ENCODE measurements around the gene PAAF1.
"Not testable (repeated sequence)": the region's sequence is repeated elsewhere in the genome, so short reads cannot be mapped to it uniquely, and the experiment has no call there.

Gene PAAF1

DNA sequence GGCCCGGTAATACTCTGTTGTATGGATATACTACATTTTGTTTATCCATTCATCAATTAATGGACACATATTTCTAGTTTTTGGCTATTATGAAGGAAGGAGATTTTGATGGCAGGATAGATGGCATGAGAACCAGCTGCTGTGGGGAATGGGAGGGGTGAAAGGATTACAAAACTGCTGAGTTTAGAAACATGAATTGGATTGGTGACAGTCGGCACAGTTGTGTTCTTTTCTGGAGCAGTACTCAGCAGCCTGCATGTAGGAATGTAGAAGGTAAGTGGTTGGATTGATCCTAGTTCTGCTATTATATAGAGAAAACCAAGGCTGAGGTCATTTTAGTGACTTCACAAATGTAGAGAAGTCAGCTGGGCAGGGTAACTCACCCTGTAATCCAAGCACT is 7.1 kb downstream of the PAAF1 start:
- DNase-seq = no peak

DNA sequence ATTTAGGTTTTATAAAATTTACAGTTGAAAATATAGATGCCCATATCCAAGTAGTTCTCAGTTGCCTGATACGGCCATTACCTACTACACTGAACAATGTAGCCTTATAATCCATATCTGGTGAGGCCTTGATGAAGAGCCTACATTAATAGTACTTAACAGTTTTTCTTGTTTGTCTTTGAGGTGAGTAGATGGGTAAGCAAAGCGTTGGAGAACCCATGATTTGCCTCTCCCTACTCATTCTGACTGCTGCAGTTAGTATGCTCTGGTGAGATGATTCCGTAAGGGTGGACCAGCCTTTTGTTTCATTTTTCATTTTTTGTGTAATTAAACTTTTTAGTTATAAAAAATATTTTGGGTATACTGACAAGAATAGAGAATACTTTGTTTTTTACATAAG is 11.4 kb downstream of the PAAF1 start:
- no peak for DNase-seq

DNA sequence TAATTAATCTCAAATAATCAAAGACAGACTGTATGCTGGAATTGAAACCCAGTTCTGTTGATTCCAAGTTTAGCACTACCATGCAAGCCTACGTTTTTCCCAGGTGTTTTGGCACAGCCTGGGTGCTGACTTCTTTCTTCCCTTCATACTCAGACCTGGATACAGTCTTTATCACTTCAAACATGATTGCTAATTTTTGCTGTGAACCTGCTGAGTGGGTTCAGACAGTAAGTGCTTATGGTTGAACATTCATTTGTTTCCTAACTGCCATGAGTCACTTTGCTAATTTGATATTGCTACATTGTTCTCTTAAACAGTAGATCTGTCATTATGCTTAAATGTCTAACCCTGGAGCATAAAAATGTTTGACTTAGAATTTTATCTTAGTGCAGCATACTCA is 12.2 kb downstream of the PAAF1 start:
- no peak for DNase-seq

DNA sequence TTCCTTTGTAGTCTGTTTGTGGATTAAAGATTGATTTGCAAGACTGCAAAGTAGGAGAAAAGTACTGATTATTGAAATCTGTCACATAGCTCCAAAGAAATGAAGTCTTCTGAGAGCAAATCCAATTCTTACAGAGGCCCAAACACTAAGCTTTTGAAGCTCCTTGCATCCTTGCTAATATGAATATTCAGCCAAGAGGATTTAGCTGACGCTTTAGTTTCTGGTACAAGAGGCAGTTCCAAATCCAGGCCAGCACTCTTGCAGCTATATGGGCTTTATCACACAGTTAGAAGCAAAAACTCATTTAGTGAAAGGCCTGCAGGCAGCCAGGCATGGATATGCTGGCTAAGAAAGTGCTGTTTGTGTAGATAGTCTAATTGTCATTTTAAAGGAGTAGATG is 12.7 kb downstream of the PAAF1 start:
- DNase-seq = no peak

DNA sequence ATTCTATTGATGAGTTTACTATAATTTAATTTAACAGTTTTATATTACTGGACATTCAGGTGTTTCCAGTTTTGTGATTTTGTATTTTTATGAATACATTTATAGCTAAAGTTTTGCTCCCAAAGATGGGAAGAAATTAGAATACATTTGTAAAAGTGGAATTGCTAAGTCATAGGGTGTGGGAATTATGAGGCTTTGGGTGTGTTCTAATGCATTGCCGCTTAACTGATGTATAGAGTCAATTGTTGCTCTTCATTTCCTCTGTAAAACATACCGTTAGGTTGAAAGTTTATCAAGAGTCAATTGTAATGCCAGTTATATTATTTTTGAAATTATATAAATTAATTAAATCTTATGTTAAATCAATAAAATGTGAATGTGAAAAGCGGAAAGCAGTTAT is 16.2 kb downstream of the PAAF1 start:
- DNase-seq = no peak

DNA sequence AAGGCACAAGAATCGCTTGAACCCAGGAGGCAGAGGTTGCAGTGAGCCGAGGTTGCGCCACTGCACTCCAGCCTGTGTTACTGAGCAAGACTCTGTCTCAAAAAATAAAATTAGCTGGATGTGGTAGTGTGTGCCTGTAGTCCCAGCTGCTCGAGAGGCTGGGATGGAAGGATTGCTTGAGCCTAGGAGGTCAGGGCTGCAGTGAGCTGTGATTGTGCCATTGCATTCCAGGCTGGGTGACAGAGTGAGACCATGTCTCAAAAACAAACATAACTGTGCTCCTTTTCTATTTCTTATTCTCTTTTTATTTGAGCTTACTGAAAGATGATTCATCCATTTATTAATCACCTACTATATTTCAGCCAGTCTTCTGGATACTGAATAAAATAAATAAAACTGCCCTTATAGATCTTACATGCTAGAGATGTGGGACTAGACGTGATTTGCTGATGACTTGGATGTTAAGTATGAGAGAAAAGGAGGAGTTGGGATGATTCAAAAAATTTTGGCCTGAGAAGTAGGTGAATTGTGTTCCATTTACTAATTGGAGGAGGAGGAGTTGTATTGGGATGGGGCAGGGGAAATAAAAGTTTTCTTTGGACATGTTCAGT is 18.0 kb downstream of the PAAF1 start:
- DNase-seq = no peak

DNA sequence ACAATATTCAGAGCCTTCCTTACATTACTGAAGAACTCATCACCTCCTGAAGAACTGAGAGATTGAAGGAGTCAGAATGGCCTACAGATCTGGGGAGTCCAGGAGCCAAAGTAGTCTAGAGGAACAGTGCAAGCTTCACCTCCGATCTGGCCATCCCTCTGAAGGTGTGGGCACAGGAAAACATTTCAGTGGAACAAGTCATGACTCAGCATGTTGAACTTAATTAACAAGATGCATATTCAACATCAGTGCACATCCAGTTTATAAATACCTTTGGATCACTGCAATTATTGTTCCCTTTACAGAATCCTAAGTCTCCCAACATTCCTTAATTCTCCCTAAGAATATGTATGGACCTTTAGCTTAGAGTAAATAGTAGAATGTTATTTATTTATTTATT is 25.5 kb downstream of the PAAF1 start:
- no peak for DNase-seq

DNA sequence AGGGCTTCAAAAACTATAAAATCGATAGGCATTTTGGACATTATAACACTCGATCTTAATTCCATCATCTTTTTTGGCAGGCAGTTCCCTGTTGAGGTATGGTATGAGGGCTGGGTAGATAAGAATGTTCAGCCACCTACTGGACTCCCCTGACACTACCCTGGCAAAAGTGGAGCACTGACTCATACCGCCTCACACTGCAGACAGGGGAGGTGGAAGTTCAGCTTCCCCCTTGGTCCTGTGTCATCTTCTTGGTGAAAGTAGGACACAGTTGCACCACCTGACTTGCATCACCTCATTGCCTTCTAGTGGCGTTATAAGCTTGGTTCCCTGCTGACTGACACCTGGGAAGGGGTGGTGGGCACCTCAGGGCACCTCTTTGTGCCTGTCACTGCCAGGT is 30.4 kb downstream of the PAAF1 start:
- DNase-seq = no peak

DNA sequence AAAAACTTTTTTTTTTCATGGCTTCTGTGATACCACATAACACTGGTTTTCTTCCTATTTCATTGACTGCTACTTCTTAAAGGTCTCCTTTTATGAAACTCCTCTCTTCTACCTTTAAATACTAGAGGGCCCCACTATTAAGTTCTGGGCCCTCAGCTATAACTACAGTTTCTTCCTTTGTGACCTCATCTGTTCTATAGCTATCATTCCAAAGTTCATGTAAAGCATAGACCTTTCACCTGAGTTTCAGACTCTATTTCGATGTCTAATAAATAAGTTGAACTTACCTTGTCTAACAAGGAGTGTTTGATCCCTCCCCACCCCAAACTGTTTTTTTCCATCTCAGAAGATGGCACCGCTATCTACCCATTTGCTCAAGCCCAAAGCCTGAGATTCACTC is 35.2 kb downstream of the PAAF1 start:
- DNase-seq = no peak

DNA sequence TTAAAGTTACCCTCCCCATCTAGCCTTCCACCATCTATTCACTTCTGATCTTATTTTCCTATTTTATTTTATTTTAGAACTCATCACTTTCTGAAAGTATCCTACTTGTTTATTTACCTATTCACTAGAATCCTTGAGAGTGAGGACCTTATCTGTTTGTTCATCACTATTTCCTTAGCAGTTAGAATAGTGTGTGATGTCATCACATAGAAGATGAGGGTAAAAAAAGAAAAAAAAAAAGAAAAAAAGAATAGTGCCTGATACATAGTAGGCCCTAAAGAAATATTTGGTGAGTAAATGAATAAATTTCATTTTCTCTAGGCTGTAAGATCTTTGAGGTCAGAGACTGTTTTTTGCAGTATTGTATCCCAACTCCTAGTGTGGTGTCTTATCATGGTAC is 36.7 kb downstream of the PAAF1 start:
- DNase-seq = no peak

DNA sequence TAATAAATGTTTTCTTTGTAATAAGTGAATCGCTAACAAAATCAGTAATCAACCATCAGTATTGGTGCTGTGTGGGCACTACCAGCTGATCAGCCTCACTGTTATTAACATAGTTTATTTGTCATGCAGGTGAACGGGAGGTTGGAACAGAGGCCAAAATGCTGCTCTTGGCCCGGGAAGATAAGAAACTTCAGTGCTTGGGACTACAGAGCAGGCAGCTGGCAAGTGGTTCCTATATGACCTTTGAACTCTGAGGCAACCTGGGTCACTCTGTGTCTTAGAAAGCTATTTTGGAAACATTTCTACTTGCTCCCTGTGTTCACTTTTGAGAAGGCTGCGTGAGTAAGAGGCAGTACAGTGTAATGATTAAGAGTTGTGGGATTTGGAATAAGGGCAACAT is 37.5 kb downstream of the PAAF1 start:
- DNase-seq = no peak

DNA sequence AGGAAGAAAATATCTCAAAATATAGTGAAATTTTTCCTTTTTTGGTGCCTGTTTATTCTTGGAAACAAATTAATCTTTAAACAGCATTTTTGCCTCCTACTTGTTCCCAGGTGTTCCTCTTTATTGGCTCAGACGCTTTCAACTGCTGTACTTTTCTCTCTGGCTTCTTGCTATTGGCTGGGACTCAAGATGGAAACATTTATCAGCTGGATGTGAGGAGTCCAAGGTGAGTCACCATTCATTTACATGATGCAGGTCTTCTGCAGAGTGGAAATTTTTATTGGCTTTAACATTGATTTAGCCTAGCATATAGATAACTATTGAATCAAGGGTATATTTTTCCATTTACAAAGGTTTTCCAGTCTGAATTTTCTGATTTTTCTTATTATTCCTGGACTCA is 39.6 kb downstream of the PAAF1 start:
- DNase-seq = no peak

DNA sequence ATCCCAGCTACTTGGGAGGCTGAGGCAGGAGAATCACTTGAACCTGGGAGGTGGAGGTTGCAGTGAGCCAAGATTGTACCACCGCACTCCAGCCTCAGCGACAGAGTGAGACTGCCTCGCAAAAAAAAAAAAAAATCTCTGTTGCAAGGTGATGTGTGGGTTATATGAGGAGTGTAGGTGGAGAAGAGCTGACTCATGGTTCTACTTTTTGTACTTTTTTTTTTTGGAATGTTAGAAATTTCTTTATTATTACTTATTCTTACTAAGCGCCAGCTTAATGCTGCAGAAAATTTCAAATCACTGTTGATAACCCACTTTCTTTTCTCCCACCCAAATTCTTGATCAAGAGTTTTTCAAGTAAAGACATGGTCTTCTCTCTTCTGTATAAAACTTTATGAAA is 44.4 kb downstream of the PAAF1 start:
- DNase-seq = no peak

DNA sequence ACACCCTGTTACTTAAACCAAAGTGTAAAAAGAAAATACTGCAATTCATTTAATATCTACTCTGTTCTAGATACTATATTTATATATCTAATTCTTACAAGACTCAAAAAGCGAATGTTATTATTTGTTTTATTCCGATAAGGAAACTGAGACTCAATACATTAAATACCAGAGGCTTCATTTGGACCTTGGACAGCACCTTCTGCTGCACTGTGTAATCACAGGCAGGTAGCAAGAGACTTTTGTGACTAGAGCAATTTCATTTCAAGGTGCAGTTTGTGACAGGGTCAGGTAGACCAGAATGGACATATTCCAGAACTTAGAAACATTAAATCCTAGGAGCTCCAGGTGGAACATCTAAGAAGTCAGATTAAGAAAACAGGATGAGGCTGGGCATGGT is 52.6 kb downstream of the PAAF1 start:
- DNase-seq = no peak

DNA sequence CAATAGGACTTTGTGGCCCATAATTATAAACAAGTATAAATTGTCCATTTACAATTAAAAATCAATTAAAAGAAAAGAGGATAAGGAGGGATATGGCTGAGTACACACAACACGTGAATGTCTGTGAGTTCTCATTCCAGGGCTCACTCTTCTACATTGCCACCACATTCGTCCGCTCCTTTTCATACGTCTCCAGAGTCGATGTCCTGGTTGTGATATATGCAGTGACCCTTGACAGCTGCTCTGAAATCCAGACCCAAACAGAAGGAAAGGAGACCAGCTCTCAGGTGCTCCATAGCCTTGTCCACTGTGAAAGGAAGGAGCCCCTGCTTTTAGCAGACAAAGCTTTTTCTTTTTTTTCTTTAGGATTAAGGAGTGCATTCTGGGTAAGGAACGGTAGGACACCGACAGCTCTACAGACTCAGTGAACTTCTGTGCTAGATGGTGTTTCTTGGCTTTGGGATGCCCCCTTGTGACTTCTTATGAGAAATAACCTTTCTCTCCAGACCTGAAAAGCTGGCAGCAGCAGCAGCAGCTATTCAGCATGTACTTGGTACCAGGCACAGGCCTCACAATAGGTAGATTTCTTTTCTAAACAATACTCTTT is 54.3 kb downstream of the PAAF1 start:
- DNase-seq = peak; percentile 30

DNA sequence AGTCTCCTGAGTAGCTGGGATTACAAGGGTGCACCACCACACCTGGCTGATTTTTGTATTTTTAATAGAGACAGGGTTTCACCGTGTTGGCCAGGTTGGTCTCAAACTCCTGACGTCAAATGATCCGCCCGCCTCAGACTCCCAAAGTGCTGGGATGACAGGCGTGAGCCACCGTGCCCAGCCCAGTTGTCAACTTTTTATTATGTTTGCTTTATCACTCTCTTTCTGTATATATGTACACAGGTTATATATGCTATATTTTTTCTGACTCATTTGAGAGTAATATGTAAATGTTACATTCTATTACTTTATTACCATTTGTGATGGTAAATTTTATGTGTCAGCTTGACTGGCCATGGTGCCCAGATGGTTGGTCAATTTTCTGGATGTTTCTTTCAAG is 55.2 kb downstream of the PAAF1 start:
- DNase-seq = no peak

DNA sequence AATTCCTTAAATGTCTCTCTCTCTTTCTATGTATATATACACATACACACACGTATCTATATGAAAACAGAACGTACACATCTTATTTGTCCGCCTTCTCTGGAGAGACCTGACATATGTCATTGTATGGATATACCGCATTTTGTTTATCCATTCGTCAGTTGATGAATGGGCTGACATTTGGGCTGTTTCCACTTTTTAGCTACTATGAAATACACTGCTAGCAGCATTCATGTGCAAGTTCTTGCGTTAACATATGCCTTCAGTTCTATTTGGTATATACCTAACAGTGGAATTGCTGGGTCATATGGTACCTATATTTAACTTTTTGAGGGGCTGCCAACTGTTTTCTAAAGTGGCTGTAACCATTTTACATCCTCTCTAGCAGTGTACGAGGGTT is 56.0 kb downstream of the PAAF1 start:
- no peak for DNase-seq

DNA sequence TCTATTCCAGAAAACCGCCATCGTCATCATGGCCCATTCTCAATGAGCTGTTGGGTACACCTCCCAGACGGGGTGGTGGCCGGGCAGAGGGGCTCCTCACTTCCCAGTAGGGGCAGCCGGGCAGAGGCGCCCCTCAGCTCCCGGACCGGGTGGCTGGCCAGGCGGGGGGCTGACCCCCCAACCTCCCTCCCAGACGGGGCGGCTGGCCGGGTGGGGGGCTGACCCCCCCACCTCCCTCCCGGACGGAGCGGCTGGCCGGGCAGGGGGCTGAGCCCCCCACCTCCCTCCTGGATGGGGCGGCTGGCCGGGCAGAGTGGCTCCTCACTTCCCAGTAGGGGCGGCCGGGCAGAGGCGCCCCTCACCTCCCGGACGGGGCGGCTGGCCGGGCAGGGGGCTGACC is 59.2 kb downstream of the PAAF1 start:
- not testable (repeated sequence) for DNase-seq

DNA sequence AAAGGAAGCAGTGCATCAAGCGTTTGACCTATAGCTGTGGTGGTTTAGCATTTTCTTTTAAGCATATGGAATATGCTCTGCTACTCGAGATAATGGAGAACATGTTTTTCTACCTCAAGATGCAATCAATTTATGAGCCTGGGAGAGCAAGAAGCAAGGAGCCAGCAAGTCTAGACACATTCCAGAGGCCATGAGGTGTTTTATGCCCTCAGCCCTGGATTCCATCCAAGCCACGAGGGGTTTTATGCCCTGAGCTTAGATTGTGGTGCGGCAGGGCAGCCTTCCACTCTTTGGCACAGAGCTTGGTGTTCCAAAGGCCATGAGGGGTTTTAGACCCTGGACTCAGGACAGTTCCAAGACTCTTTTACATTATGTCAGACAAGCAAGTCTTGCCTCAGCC is 62.3 kb downstream of the PAAF1 start:
- no peak for DNase-seq

DNA sequence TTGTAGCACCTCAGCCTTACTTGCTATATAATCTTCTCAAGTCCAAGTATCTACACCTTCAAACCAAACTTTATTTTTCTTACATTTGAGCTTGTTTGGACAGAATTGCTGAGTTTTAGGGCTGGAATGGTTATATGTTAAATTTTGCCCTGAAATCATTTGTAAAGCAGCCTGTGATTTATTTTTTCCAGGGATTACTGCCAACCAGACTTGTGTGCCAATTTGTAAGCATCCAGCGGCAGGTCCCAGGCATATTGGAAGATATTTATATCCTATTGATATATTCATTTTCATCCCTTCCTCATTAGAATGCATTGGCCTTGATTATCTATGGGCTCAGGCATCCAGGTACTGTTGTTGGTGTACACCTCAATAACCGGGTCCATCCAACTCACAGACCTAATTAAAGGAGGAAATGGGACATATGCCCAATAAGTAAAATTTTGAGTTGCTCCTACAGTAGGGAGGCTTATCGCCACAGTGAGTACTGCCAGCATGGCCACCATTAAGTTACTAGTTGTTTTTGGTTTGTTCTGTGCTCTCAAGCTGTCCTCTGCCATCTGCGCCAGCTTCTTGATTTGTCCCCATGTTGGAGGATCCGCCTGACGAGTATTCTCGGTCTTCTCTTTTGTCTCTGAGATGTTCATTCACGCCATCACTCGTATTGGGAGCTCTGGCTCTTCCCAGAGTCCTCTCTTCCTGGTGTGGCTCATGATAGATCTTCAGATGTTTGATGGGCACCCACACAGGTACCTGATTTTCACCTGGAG is 64.2 kb downstream of the PAAF1 start:
- no peak for DNase-seq

DNA sequence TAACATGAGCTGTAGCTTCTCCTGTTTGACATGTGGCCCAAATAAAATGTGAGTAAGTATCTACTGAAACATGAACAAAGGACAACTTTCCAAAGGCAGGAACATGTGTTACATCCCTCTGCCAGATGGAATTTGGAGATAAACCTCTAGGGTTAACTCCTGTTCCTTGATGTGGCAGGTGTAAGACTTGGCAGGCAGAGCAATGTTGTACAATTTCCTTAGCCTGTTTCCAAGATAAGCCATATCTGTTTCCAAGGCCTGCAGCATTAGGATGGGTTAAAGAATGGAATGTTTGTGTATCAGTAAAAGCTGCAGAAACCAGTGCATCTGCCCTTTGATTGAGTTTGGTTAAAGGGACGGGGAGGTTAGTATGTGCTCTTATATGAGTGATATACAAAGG is 65.2 kb downstream of the PAAF1 start:
- no peak for DNase-seq

DNA sequence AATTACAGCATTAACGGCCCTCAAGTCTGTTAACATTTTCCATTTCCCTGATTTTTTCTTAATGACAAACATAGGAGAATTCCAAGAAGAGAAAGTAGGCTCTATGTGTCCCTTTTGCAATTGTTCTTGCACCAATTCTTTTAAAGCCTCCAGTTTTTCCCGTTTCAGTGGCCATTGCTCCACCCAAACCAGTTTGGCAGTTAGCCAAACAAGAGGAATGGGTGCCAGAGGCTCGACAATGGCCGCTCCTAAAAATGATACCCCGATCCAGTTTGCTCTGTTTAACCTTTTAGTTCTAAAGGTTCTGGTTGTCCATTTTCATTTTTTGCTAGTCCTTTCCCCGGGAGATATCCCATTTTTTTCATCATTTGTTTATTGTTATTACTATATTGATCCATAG is 67.3 kb downstream of the PAAF1 start:
- no peak for DNase-seq

DNA sequence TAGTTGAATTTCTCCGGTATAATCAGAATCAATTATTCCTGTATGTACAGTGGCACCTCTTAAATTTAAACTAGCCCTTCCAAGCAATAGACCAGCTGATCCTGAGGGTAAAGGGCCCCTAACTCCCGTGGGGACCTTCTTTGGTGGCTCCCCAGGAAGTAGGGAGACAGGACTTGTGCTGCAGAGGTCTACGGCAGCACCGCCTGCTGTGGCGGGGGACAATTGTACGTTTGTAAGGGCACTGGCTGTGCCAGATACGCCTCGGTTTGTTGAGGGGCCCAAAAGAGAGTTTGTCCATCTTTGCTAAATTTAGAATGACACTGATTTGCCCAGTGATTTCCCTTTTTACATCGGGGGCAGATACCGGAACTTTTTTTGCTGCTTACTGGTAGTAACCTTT is 68.1 kb downstream of the PAAF1 start:
- DNase-seq = no peak

DNA sequence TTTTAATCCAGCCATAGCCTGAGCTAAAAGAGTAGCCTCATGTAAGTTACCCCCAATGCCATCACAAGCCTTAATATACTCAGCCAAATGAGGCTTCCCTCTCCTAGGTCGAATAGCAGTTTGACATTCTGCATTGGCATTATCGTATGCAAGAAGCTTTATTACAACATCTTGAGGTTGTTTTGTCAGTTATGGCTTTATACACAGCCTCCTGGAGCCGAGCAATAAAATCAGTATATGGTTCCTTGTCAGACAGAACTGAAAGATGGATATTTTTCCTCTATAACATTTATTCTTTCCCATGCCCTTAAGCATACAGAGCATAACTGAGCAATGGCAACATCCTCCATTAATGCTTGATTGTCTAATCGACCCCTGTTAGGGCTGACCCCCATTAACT is 68.6 kb downstream of the PAAF1 start:
- no peak for DNase-seq

Data from NCI-H345 (cell line).